Breast epithelium (tissue), 4 donors: ENCODE results near the gene DARS2. TPM values are rescaled to one million over a fixed set of nuclear protein-coding genes. Genes with fewer than 3 reads are reported as not detected.
"Not testable (repeated sequence)": the region's sequence is repeated elsewhere in the genome, so short reads cannot be mapped to it uniquely, and the experiment has no call there.

Experiments
- DNase-seq, 2 donors: peaks; one replicate each; pipeline ENCODE4 v3.0.0-alpha.2; 2019; ENCODE audit warnings: low spot score in 2 of 2
- H3K27ac ChIP-seq, 2 donors: fragments of 200-600 bp; sonication (generic) in 1 of 2; one replicate each; pipeline ENCODE4 v1.5.1; 2016 to 2019; ENCODE audit warnings: mild to moderate bottlenecking in 1 of 2
- H3K27me3 ChIP-seq, 2 donors: fragments of 200-600 bp; sonication (generic) in 1 of 2; one replicate each; pipeline versions ENCODE4 v1.5.1 to v1.6.0; 2017 to 2019; ENCODE audit warnings: control low read depth in 1 of 2, mild to moderate bottlenecking in 1 of 2
- H3K36me3 ChIP-seq: fragments of 200-600 bp; one replicate; pipeline ENCODE4 v1.5.1; 2019
- H3K4me1 ChIP-seq, 2 donors: fragments of 200-600 bp; sonication (generic); one replicate each; pipeline ENCODE4 v1.5.1; 2016 to 2019; ENCODE audit warnings: control low read depth in 1 of 2
- H3K4me3 ChIP-seq, 3 donors: fragments of 200-600 bp; sonication (generic); 1 replicate in 2 of 3; 2 replicates in 1 of 3; pipeline ENCODE4 v1.5.1; 2016 to 2019; ENCODE audit warnings: mild to moderate bottlenecking in 3 of 3, moderate library complexity in 2 of 3
- H3K9me3 ChIP-seq, 2 donors: fragments of 200-600 bp; sonication (generic) in 1 of 2; one replicate each; pipeline ENCODE4 v1.5.1; 2016 to 2019; ENCODE audit warnings: control low read depth in 1 of 2
- POLR2A ChIP-seq: fragments of 450-650 bp; IDR thresholded peaks from one replicate; pipeline ENCODE4 v1.6.1; 2016; ENCODE audit warnings: antibody characterized with exemption, mild to moderate bottlenecking, moderate library complexity
- POLR2AphosphoS5 ChIP-seq, 3 donors: sonication (generic); formaldehyde crosslinking; IDR thresholded peaks; one replicate each; pipeline ENCODE4 v1.6.1; 2017; ENCODE audit warnings: antibody characterized with exemption in 3 of 3
- intact Hi-C: fragments of 100-400 bp; cut with DNase I; formaldehyde crosslinking; loops from one replicate; pipeline ENCODE4 v1.15.1; 2023; ENCODE audit warnings: low total_unique reads
- total RNA-seq, 3 donors: library from RNA; depleted of rRNA; stranded (reverse); fragments of >200 nt; gene quantifications; one replicate each; pipeline ENCODE4 v1.1.0, GENCODE V29; 2016
- TF ChIP-seq, protein P1 (sequence below), 3 donors: fragments of 450-650 bp; IDR thresholded peaks; one replicate each; pipeline ENCODE4 v1.5.1; 2016 to 2017; ENCODE audit warnings: antibody characterized with exemption in 3 of 3, mild to moderate bottlenecking in 3 of 3, moderate library complexity in 3 of 3

DARS2 gene
- total RNA-seq, 3 donors from 2014 or later: 9.4 to 15.8 (median 14.1) TPM

DNA sequence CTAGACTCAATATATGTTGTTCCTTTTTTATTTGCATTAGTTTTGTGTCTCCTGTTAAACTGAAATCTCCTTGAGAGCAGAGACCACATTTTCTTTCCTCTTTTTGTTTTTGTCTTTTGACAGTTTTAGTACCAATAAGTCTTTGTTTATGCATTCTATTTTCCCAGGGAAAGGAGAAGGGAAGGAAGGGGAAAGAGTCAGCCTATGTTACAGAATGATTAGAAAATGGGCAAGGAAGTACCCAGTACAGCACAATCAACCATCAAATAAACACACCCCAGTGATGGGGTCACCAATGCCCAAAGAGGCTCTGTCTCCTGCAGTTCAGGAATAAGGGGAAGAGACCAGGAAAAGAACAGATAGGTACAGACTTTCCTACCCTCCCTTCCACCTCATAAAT, 53.8 kb downstream of the DARS2 start:
- no peak for DNase-seq
- Histone ChIP-seq H3K36me3 (no peaks in the 10 kb centered on the region), H3K27me3 (no peaks in the 10 kb centered on the region), H3K4me1 (no peaks in the 10 kb centered on the region), H3K9me3 (no peaks in the 10 kb centered on the region), H3K4me3 (no peak overlapping the region), H3K27ac (no peak overlapping the region)
- TF ChIP-seq POLR2AphosphoS5 (IDR thresholded peaks at IDR 0.05) (no peak), POLR2A (no peak)
- TF ChIP-seq, protein P1, sequence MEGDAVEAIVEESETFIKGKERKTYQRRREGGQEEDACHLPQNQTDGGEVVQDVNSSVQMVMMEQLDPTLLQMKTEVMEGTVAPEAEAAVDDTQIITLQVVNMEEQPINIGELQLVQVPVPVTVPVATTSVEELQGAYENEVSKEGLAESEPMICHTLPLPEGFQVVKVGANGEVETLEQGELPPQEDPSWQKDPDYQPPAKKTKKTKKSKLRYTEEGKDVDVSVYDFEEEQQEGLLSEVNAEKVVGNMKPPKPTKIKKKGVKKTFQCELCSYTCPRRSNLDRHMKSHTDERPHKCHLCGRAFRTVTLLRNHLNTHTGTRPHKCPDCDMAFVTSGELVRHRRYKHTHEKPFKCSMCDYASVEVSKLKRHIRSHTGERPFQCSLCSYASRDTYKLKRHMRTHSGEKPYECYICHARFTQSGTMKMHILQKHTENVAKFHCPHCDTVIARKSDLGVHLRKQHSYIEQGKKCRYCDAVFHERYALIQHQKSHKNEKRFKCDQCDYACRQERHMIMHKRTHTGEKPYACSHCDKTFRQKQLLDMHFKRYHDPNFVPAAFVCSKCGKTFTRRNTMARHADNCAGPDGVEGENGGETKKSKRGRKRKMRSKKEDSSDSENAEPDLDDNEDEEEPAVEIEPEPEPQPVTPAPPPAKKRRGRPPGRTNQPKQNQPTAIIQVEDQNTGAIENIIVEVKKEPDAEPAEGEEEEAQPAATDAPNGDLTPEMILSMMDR (IDR thresholded peaks at IDR 0.05): no peak
- intact Hi-C loops: no loop called here

- H3K36me3 ChIP-seq, intact Hi-C loops, H3K27me3 ChIP-seq: not testable (repeated sequence)
These were observed 56.6 kb downstream of the DARS2 start for GRCh38 chr1:173881117-173881516.

DNA sequence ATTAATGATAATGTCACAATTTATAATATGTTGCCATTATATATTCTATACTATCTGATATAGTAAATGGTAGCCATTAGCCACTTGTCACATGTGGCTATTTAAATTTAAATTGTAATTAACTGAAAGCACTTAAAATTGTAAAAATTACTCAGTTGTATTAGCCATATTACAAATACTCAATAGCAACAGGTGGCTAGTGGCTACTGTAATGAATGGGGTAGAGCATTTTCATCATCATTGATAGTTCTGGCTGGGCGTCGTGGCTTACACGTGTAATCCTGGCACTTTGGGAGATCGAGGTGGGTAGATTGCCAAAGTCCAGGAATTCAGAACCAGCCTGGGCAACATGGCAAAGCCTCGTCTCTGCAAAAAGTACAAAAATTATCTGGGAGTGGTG, 60.2 kb downstream of the DARS2 start:
- no peak for DNase-seq
- TF ChIP-seq, protein P1 (IDR thresholded peaks at IDR 0.05): no peak
- TF ChIP-seq POLR2AphosphoS5 (IDR thresholded peaks at IDR 0.05) (no peak), POLR2A (no peak)
- Histone ChIP-seq H3K4me3 (no peak overlapping the region), H3K27ac (no peak overlapping the region), H3K27me3 (no peaks in the 10 kb centered on the region), H3K4me1 (no peaks in the 10 kb centered on the region), H3K9me3 (no peaks in the 10 kb centered on the region), H3K36me3 (peaks cover 3% of the 10 kb centered on the region)
- intact Hi-C loops: no loop called here

More at GRCh38 chr1:173881117-173881516, 56.6 kb downstream of the DARS2 start:
- not testable (repeated sequence) for DNase-seq, H3K27ac ChIP-seq, H3K4me3 ChIP-seq, H3K9me3 ChIP-seq, H3K4me1 ChIP-seq

DNA sequence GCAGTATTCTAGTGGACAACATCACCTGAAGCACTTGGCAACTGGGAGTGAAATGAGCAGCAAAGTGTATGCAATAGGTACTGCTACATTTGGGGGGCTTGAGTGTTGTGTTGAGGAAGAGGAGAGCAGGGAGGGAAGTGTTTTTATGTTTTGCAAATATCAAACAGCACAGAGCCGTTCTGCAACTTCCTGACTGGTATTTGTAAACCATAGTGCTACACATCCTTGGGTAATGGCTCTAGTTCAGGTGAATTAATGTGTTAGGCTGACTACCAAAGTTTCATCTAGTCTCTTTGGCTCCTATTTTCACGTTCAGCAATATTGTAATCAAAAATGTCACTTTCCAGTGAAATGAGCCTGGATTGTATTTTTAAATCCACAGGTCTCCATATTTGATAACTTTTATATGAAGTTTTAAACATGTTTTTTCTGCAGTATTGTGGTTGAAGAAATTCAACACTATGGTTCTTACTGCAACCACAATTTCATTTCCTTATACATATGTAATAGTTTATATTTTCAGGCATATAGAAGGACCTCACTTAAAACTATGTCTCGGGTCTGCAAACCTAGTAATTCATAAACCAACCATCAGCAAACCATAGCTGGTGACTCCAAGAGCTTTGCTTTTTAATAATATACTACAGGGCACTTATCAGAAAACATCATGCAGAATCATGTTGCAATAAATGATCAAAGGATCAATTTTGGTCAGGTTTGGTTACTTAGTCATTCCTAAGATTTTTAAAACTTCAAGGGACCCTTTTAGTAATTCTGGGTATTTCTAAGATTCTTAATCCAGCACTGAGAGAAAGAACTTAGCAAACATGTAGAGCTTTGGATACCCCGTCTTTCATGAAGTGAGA, 62.5 kb downstream of the DARS2 start:
- Histone ChIP-seq H3K4me3 (no peak overlapping the region), H3K27me3 (no peaks in the 10 kb centered on the region), H3K9me3 (no peaks in the 10 kb centered on the region), H3K27ac (no peak overlapping the region), H3K4me1 (no peaks in the 10 kb centered on the region), H3K36me3 (peaks cover 3% of the 10 kb centered on the region)
- DNase-seq: no peak
- intact Hi-C loops: no loop called here
- TF ChIP-seq POLR2A (no peak), POLR2AphosphoS5 (IDR thresholded peaks at IDR 0.05) (no peak)
- TF ChIP-seq, protein P1 (IDR thresholded peaks at IDR 0.05): no peak

DNA sequence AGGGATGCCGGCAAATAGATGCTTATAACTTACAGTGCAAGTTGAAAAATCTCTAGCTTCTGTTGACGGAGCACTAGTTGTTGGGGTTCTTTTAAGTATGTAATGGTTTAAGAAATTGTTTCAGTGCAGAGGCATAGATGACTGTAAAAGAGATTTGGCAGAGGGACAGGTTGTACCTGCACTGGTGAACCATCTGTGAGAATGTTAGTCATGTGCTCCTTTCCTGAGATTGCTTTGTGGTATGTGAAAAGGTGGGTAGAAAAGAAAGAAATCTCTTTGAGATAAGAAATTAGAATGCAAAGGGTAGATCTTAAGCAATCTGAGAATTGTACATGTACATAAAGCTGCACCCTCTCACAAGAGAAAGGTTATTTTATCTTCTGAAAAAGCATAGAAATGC, 63.2 kb downstream of the DARS2 start:
- intact Hi-C loops: no loop called here
- Histone ChIP-seq H3K27ac (no peak overlapping the region), H3K27me3 (no peaks in the 10 kb centered on the region), H3K36me3 (peaks cover 3% of the 10 kb centered on the region), H3K4me3 (no peak overlapping the region), H3K4me1 (no peaks in the 10 kb centered on the region), H3K9me3 (no peaks in the 10 kb centered on the region)
- TF ChIP-seq, protein P1 (IDR thresholded peaks at IDR 0.05): no peak
- TF ChIP-seq POLR2AphosphoS5 (IDR thresholded peaks at IDR 0.05) (no peak), POLR2A (no peak)
- DNase-seq: no peak
